GM12874 (cell line): ENCODE results near the gene POPDC3.

Experiments
- CTCF ChIP-seq: IDR thresholded peaks from 2 replicates; pipeline ENCODE4 v1.5.1; 2011; ENCODE audit warnings: low read depth, mild to moderate bottlenecking, control low read depth, low read length, moderate library complexity; ENCODE audit not compliant: insufficient read depth

POPDC3 gene

DNA sequence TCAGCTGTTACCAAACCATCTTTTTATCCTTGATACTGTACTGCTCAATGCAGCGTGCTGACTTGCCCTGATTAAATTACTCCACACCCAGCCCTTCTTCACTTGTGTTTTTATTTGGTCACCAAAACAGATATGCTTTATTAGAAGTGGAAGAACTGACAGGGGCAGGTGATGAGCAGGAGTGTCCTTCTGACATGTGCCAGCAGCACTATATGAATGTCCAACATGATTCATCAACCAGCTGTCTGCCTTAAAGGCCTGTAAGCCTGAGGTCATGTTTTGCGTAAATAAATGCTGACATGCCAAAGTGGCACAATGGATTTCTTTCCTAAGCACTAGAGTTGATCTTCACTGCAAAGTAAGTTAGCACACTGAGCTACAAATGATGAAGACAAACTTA lies 15.4 kb downstream of the POPDC3 start:
- no peak for TF ChIP-seq CTCF

DNA sequence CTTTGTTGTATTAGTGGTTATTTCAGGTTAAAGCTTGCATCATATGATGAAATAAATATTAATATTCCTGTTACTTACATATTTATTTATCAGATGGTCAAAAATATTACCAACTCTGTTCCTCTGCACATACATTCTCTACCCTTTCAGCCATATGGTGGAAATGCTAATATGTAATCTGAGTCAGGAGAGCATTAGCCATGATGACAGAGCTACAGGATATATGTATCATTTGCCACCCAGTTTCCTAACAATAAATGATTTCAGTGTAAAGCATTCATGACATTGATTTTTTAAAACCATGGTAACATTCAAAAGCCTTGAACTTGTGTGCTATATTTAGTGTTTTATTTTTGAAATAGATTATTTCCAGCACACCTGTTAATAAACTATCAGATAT lies 16.6 kb downstream of the POPDC3 start:
- TF ChIP-seq CTCF: no peak

GRCh38 chr6:105162377-105162776 lies 17.4 kb downstream of the POPDC3 start:
- no peak for TF ChIP-seq CTCF

DNA sequence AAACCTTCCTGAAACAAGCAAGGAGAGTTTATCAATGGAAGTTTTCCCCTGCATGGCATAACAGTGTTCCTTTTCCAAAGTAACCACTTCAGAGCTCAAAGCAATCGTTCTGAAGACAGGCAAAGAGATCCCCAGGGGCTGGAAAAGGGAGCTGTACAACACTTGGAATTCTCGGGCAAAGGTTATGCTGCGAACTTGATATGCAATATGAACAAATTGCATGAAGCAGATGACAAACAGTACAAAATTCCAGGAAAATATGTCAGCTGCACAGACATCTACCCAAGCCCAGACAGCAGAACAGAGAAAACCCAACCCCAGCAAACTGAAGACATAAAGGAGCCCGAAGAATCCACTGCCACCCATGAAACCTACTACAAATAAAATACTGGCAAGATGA lies 18.4 kb downstream of the POPDC3 start:
- TF ChIP-seq CTCF: no peak

DNA sequence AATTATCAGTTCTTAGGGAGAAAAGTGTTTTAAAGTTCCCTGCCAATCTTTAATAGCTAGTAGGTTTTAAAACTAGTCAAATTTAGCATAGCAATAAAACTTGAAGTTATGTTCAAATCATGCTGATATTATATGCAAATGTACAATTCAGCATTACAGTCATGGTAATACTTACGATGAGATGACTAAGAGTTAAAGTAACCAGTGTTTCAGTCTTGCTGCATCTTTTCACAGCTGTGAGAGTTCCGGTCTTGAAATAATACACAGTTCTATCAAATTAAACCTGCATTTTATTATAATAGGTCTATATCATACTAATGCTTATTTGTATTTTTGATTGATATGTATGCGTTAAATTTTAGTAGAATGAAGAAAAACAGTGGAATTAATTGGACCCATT lies 26.1 kb downstream of the POPDC3 start:
- TF ChIP-seq CTCF: no peak

GRCh38 chr6:105152880-105153279 lies 26.9 kb downstream of the POPDC3 start:
- TF ChIP-seq CTCF: no peak

GRCh38 chr6:105151644-105152043 lies 28.2 kb downstream of the POPDC3 start:
- TF ChIP-seq CTCF: no peak

DNA sequence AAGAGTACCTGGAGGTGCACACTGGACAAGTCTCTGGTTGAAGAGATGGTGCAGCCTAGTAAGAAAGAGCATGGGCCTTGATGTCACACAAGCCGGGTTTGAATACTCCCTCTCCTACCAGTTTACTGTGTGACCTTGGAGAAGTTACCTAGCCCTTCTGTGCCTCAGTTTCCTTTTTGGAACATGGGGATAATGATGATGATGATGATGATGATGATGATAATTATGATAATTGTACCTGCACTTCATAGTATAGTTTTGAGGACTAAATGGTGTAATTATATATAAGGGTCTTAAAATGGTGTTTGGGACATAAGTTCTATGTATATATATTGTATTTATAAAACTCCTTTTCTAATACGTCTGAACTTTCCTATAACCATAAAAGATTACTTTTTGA lies 41.7 kb downstream of the POPDC3 start:
- TF ChIP-seq CTCF: no peak
